ENCODE results near the gene COL25A1.

COL25A1 gene

DNA sequence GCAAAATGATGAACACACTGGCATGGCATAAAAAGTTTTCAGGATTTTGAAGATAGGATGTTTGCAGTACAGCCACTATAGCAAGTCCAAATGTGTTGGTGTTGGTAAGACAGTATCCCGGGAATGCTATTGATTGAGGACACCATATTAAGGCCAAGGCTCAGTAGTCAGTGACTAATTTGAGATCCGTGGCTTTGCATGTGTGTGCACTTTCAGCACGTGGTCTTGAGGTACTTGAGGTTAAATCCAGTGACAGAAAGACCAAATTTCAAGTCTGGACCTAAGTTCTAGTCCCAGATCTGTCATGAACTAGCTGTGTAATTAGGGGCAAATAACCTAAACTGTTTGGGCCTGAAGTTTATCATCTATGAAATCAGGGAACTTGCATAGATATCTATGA is 463.1 kb downstream of the COL25A1 start:
- no peak for DNase-seq

DNA sequence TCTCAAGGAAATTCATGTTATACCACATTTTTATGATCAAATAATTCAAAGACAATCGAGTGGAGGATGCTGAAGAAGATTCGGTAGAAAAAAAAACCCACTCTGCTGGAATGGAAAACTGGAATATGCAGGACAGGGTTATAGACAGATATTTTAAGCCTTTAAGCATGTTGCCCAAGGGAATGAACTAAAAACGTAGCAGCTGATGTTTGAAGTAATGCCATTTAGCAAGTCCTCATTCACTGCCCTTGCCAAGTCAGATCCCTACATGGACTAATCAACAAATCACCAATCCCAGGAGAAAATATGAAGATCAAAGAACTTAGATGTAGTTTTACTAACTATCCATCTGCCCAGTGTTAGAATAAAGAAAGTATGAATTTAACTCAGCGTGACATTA is 464.0 kb downstream of the COL25A1 start:
- DNase-seq: no peak

DNA sequence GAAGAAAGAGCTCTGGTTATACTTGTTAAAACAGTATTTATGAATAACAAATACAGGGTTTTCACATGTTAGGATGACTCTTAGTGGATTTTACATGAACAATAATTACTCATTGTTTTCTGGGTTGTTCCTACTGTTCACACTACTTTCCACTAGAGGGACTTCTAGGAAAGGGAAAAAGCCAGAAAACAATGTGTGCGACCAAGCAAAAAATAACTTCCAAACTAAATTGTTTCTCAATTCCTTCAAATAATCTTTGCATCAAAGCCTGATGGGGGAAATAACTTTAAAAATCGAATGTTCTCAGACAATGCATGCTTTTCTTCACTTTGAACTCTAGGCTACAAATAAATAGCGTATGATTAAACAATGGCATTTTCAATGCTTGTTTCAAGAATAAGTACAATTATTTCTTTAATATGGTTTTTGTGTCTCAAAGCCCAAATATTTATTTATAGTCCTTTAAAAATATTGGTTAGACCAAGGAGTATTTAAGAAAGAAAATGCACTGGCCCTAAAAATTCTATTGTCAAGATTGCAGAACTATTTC is 467.5 kb downstream of the COL25A1 start:
- DNase-seq: no peak

- DNase-seq: no peak
These were observed 468.2 kb downstream of the COL25A1 start for GRCh38 chr4:108834166-108834834.

GRCh38 chr4:108833046-108833445 is 469.4 kb downstream of the COL25A1 start:
- no peak for DNase-seq

DNA sequence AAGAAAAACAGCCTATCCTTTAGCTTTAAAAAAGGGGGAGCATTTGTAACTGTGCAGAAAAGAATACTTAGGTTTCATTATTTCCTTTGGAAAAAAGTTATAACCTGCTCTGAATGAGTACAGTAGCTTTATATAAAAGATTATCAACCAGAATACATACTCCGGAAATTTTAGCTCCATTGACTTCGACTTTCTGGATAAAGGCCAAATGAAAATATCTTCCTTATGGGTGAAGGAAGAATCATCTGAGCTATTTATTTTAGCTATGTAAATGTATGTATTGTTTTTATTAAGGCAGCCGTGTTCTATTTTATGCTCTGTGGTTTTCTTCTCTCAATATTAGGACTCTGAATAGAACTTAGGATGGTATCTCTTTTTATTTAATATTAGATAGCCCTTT is 470.6 kb downstream of the COL25A1 start:
- no peak for DNase-seq

GRCh38 chr4:108831291-108831690 is 471.2 kb downstream of the COL25A1 start:
- DNase-seq: no peak

DNA sequence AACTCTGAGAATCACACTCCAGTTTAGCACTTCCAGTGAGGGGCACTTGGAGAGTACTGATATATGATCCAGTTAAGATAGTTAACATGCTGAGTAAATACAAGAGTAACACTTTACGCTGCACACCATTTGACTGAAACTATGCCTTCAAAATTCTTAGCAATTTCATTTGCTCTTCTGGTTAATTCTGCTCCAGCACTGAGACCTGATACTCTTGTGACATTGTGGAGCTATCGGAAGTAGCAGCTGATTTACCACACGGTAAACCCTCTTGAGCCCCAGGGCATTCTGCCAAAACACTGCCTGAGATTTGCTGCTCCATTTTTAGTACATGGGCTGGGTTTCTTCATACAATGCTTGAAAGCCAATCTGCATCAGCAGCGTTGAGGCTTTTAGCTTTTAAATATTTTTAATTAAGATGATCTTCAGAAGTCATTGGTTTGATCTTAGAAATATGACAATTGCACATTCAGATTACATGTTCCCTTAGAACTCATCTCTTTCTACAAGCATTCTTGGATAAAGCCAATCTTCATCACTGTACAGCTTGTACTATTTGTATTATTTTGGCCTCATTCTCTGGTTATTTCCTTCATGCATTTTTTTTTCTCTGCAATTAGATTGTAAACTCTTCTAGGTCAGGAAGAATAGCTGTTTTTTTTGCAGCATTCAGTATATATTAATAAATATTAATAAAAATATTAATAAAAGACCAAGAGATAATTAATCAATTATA is 471.8 kb downstream of the COL25A1 start:
- no peak for DNase-seq

DNA sequence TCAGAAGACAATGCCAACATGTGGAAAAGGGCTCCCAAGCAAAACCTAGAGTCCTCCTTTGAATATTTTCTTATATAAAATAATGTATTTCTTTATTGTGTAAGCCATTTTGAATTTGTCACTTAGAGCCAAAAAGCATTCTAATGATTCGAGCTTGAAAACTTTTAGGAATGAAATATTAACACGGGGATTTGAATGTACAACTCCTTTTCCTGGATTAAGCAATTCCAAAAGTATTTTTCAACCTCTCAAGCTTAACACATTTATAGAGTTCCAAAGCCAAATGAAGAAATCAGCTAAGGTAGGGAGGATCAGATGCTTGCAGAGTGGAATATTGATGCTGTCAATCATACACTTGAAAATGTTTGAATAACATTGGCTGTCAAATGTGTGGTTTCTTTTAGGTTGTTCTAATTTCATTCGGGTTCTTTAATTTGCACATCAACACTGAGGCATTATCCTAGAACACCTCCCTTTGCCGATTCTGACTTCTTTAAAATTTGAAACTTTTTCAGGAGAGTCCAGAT is 472.4 kb downstream of the COL25A1 start:
- no peak for DNase-seq

DNA sequence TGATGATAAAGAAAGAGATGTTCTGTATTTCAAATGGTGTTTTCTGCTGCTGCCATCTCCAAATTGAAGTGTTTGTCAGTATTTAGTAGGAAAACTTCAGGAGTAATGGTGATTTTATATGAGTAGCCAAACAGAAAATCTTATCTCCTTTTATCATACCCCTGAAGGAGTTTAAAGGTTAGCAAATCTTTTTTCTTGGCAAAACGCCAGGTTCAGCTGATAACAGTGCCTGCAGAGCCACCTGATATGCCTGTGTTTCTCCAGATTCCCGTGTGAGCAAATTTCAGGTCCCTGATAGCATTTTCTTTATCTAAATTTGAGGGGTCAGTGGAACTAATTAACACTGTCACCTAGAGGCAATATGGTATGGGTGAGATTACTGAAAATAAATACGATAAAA is 473.8 kb downstream of the COL25A1 start:
- DNase-seq: no peak

DNA sequence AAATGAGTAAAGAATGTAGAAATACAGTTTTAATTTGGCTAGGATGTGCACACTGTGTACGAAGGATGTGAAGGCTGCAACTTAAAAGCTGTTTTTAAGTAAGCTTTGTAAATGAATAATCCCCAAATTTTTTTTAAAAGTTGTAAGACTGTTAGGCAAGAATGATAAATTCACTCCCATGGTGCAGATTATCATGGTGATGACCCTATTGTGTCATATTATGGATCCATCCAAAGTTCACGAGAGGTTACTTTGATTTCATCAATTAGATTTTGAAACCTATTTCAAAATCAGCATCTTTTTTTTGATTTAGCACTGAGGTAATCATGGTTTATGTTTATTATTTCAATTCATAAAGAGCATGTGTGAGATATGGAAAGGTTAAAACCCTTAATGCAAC is 476.7 kb downstream of the COL25A1 start:
- DNase-seq: no peak

DNA sequence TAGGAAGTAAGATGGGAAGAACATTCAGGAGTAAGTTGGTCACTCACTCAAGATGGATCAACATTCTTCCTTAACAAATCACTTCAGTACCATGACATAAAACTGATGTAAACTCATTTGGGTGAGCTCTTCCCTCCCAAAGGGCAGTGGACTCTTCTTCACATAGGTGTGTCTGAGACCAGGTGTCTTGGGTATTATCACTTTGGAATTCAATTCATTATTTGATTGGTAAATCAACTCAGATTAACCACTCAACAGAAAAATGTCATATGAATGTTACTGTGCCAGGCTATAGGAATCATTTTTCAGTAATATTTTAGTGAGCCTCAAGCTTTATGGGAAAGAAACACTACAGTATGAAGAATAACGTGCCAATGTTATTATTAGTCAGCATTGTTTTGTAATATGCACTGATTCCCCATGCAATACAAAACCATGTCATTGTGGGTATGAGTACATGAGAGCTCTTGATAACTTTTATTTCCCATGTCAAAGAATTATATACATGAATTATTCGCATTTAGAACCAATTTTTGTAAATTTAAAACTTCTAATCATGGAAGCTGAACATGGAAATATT is 481.0 kb downstream of the COL25A1 start:
- no peak for DNase-seq

DNA sequence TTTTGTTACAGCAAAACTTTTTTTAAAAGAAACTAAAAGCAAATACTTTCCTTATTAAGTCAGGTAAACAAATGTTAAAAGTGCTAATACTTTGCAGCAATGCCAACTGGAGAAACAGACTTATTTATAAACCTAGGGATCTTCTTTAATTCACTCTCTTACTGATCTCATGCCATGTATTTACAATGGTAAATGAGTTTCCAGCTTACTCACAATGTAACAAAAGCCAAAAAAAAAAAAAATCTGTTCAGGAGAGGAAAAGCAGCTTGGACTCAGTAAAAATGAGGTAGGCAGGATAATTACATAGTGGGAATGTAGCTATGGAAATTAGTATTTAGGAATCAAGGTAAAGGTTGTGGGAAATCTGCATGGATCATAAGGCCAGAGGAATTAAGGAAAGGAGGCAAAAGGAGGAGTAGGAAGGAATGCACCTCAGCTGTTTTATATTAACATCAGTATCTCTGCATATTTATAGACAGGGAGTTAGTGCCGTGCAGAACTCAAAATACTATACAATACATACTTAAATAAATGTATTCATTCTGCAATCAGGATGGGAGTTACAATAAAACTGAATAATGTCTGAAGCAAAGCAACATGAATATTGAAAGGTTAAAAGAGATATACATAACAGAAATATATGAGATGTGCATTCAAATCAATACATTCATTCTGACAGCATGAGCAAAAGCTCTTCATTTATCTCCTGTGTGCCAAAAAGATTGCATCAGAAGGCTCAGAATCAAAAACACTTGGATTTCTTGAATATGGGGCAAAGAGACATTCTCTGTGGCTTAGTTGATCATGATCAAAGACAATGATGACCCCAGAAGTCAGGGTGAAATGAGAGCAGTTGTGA is 481.7 kb downstream of the COL25A1 start:
- DNase-seq: no peak

GRCh38 chr4:108814326-108814725 is 488.1 kb downstream of the COL25A1 start:
- DNase-seq: no peak

DNA sequence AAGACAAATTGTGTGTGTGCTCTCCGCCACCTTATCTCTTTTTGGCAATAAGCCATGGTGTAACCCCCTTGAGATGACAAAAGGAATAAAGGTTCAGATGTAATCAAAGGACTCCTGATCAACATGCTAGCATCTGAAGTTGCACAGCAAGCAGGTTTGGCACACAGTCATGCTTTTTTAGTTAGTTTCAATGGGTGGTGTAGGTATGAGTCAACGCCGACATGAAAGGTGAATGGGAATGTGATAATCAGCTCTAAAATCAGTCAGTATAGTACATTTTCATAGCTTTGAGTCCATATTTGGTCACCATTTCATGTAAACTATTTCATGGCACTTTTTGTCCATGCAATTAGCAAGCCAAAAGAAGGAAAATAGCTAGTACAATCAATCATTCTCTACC is 489.2 kb downstream of the COL25A1 start:
- no peak for DNase-seq

- no peak for DNase-seq
These were observed 491.0 kb downstream of the COL25A1 start for GRCh38 chr4:108811486-108811885.

DNA sequence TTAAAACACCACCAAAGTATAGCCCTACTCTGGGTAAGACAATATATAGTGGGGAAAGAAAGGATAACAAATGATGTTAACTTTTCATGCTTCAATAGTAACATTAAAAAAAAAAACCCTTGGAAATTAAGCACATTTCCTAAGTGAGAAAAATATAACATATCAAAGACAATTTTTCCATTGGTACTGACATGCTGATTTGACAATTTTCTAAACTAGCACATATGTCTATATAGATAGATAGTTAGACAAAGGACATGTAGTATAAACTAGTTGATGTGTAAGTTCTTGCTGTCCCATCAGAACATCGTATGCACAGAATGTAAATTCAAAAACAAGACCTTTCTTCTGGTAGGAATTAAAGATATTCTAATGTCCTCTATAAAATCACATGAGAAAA is 492.4 kb downstream of the COL25A1 start:
- no peak for DNase-seq

GRCh38 chr4:108804648-108805273 is 497.7 kb downstream of the COL25A1 start:
- no peak for DNase-seq

DNA sequence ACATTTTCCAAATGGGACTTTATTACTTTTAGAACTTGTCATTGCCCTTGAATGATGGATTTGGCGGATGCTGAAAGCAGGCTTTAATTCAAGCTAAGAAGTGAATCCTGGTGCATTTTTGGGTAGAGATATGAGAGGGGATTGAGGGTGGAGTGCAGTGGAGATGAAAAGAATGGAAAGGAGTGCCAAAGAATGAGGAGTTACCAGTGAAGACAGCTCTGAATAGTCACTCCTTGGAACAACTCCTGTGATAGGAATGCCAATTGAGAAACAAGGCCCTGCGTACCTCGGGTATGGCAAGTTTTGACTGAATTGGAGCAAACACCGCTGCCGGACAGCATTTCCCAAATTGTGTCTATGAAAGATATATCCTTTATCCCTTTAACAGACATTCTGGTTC is 503.2 kb downstream of the COL25A1 start:
- DNase-seq: no peak

DNA sequence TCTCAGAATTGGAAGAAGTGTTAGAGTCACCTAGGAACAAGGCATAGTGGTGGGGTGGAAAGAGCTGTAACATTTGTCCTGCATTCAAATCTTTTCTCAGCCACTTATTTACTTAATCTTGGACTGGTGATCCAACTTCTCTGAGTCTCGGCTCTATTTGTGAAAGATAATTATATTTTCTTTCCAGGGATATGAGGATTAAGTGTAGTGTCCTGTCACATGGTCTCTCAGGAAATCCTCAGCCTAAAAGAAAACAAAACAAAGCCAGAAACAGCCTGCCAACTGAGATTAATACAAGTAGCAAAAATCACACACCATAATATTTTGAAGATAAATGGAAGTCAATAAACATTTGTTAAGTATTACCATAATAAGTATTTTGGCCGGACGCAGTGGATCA is 506.3 kb downstream of the COL25A1 start:
- DNase-seq: no peak

DNA sequence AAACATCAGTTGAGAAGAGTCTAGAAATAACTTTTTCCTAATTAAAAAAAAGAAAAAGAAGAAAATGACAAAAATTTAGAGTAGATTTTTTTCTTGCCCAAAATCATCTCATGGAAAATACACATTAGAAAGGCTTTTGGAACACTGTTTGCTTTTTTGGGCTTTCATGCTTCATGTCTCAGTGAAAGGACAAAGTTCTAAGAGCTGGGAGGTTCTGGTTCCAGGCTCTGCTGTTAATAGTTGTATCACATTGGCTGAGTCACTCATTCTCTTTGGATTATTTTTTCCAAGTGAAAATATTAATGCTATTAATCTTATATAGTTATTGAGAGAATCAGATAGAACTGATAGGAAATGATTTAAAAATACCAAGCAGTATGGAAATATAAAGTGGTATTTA is 506.7 kb downstream of the COL25A1 start:
- no peak for DNase-seq

DNA sequence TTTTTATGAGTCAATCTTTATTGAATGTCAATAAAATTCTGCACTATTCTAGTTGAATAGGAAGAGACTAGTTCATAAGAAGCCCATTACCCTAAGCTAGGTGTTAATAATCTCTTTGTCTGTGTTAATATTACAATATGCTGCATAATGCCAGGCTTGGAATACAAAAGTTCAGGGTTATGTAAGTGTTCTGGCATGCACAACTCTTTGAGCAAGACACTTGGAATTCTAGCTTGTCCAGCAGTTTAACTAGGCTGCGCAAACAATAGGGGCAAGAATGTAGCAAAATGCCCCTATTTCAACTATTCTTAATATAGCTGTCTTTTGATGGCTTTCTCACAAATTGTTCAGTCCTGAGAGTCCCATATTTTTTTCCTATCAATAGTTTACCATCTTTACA is 508.3 kb downstream of the COL25A1 start:
- DNase-seq: no peak
